B cell (primary cell): ENCODE results near the gene STAC. TPM values are rescaled to one million over a fixed set of nuclear protein-coding genes. Genes with fewer than 3 reads are reported as not detected.

Source experiments
- ATAC-seq: fragments of 200-7000 bp; cut with Tn5 transposase; one replicate; pipeline ENCODE4 v1.10.0; 2021; ENCODE audit warnings: low read depth, mild to moderate bottlenecking, moderate number of reproducible peaks, moderate library complexity
- CTCF ChIA-PET: fragments of 350-600 bp; sonication (Branson Sonifier 250); formaldehyde crosslinking; loops from one replicate; lab custom pipeline; 2021; ENCODE audit warnings: antibody characterized with exemption, inconsistent platforms; lab: Charles Lee
- POLR2A ChIA-PET: fragments of 350-600 bp; sonication (Branson Sonifier 250); formaldehyde crosslinking; loops from one replicate; lab custom pipeline; 2021; ENCODE audit warnings: antibody characterized with exemption; lab: Charles Lee
- DNase-seq: peaks from one replicate; pipeline ENCODE4 v3.0.0; 2013
- H2AFZ ChIP-seq: 2 replicates; pipeline ENCODE4 v1.6.1; 2012; ENCODE audit warnings: mild to moderate bottlenecking, low read depth, low read length; ENCODE audit not compliant: insufficient read depth, poor library complexity, severe bottlenecking
- H3K27ac ChIP-seq, 2 donors: 1 replicate in 1 of 2; 2 replicates in 1 of 2; pipeline ENCODE4 v1.5.1; 2012 to 2013; ENCODE audit warnings: low read length in 2 of 2, mild to moderate bottlenecking in 2 of 2, moderate library complexity in 1 of 2
- H3K27me3 ChIP-seq, 4 experiments: fragments of 200-600 bp in 1 of 4; sonication (generic) in 1 of 4; replicated peaks in 1 of 4; 1 replicate in 2 of 4; 2 replicates in 2 of 4; pipeline versions ENCODE4 v1.6.1 to v1.7.0; 2013 to 2016; ENCODE audit warnings: low read length in 3 of 4, mild to moderate bottlenecking in 2 of 4, mixed read lengths in 1 of 4, moderate library complexity in 1 of 4; ENCODE audit not compliant: insufficient read depth in 4 of 4, control insufficient read depth in 3 of 4; ENCODE audit errors: control extremely low read depth in 1 of 4
- H3K36me3 ChIP-seq, 2 experiments: replicated peaks in 1 of 2; 1 replicate in 1 of 2; 2 replicates in 1 of 2; pipeline versions ENCODE4 v1.6.1 to v1.7.1; 2013; ENCODE audit warnings: low read length in 1 of 2; ENCODE audit not compliant: insufficient read depth in 2 of 2, control insufficient read depth in 1 of 2; ENCODE audit errors: control extremely low read depth in 1 of 2, extremely low read depth in 1 of 2
- H3K4me1 ChIP-seq, 2 donors: fragments of 200-600 bp in 1 of 2; sonication (generic) in 1 of 2; 1 replicate in 1 of 2; 2 replicates in 1 of 2; pipeline versions ENCODE4 v1.5.1 to v1.6.1; 2013 to 2017; ENCODE audit warnings: low read length in 2 of 2; ENCODE audit not compliant: control insufficient read depth in 2 of 2, insufficient read depth in 2 of 2
- H3K4me2 ChIP-seq: replicated peaks from 2 replicates; pipeline ENCODE3; 2012; ENCODE audit warnings: mild to moderate bottlenecking, low read depth, low read length; ENCODE audit not compliant: poor library complexity, severe bottlenecking
- H3K4me3 ChIP-seq, 5 experiments: fragments of 200-600 bp in 1 of 5; sonication (generic) in 1 of 5; 1 replicate in 3 of 5; 2 replicates in 2 of 5; pipeline versions ENCODE4 v1.5.1 to v1.7.0; 2011 to 2016; ENCODE audit warnings: low read length in 4 of 5, mild to moderate bottlenecking in 4 of 5, low read depth in 2 of 5, control low read depth in 1 of 5, moderate library complexity in 1 of 5; ENCODE audit not compliant: insufficient read depth in 1 of 5; ENCODE audit errors: control extremely low read depth in 1 of 5, extremely low read depth in 1 of 5
- H3K79me2 ChIP-seq: fragments of 200-600 bp; sonication (generic); one replicate; pipeline ENCODE4 v1.6.0; 2016; ENCODE audit warnings: low read length; ENCODE audit not compliant: control insufficient read depth, insufficient read depth
- H3K9ac ChIP-seq: fragments of 200-600 bp; sonication (generic); 2 replicates; pipeline ENCODE4 v1.6.1; 2017; ENCODE audit warnings: mild to moderate bottlenecking, low read length, moderate library complexity
- H3K9me3 ChIP-seq, 3 donors: one replicate each; pipeline versions ENCODE4 v1.6.1 to v1.7.1; 2013; ENCODE audit warnings: low read length in 2 of 3; ENCODE audit not compliant: control insufficient read depth in 2 of 3, insufficient read depth in 1 of 3; ENCODE audit errors: control extremely low read depth in 1 of 3
- H4K20me1 ChIP-seq: 2 replicates; pipeline ENCODE4 v1.6.0; 2012; ENCODE audit warnings: mild to moderate bottlenecking, low read length; ENCODE audit not compliant: insufficient read depth, control insufficient read depth, poor library complexity, severe bottlenecking
- H3K27ac Mint-ChIP-seq: one replicate; pipeline ENCODE4 v1.8.0; 2021; ENCODE audit warnings: mixed read lengths
- H3K27me3 Mint-ChIP-seq: one replicate; pipeline ENCODE4 v1.8.0; 2021; ENCODE audit warnings: mixed read lengths
- H3K4me1 Mint-ChIP-seq: one replicate; pipeline ENCODE4 v1.8.0; 2021; ENCODE audit warnings: mixed read lengths
- H3K4me3 Mint-ChIP-seq: one replicate; pipeline ENCODE4 v1.8.0; 2021; ENCODE audit warnings: mixed read lengths
- H3K9me3 Mint-ChIP-seq: one replicate; pipeline ENCODE4 v1.8.0; 2022; ENCODE audit warnings: mixed read lengths; ENCODE audit not compliant: insufficient read depth
- EZH2 ChIP-seq: IDR thresholded peaks from 2 replicates; pipeline ENCODE4 v1.6.1; 2012; ENCODE audit warnings: borderline replicate concordance, low read depth, mild to moderate bottlenecking, moderate library complexity, low read length; ENCODE audit not compliant: insufficient read depth, poor library complexity, severe bottlenecking
- WGBS: methylation state at CpG from one replicate; pipeline ENCODE4 v1.1.5; 2013; ENCODE audit warnings: missing lambda C conversion rate; ENCODE audit not compliant: insufficient coverage; 5-methylcytosine and 5-hydroxymethylcytosine counted together
- intact Hi-C: fragments of 100-400 bp; cut with micrococcal nuclease; formaldehyde crosslinking; loops from one replicate; pipeline ENCODE4 v1.10.0; 2022
- polyA plus RNA-seq: library from polyadenylated mRNA; depleted of rRNA; stranded (reverse); fragments of >200 nt; gene quantifications from 2 replicates; pipeline ENCODE4 v1.2.3, GENCODE V29; 2012
- total RNA-seq, 2 donors: library from RNA; stranded (reverse); fragments of 120-200 nt in 1 of 2; gene quantifications; 1 replicate in 1 of 2; 2 replicates in 1 of 2; pipeline versions ENCODE4 v1.2.3 to v1.2.4, GENCODE V29; 2013 to 2022
- TF ChIP-seq, protein P1 (sequence below): fragments of 200-600 bp; IDR thresholded peaks from one replicate; pipeline ENCODE4 v1.8.0; 2022; ENCODE audit warnings: antibody characterized with exemption, mild to moderate bottlenecking

The STAC gene
- total and polyA plus RNA-seq, 2 donors (not counting 1 experiment from before 2014, with no cell fraction given) = not detected

GRCh38 chr3:36546226-36546625 is 165.9 kb downstream of the STAC start:
- H3K9me3 Mint-ChIP-seq = peaks cover 4% of the 10 kb centered on the region
- H3K36me3 ChIP-seq = no peaks in the 10 kb centered on the region
- no peaks in the 10 kb centered on the region for H3K9me3 ChIP-seq
- WGBS = 31% methylated on average over 5 of the region's 5 CpGs
- TF ChIP-seq EZH2 = no peak
- TF ChIP-seq, protein P1, sequence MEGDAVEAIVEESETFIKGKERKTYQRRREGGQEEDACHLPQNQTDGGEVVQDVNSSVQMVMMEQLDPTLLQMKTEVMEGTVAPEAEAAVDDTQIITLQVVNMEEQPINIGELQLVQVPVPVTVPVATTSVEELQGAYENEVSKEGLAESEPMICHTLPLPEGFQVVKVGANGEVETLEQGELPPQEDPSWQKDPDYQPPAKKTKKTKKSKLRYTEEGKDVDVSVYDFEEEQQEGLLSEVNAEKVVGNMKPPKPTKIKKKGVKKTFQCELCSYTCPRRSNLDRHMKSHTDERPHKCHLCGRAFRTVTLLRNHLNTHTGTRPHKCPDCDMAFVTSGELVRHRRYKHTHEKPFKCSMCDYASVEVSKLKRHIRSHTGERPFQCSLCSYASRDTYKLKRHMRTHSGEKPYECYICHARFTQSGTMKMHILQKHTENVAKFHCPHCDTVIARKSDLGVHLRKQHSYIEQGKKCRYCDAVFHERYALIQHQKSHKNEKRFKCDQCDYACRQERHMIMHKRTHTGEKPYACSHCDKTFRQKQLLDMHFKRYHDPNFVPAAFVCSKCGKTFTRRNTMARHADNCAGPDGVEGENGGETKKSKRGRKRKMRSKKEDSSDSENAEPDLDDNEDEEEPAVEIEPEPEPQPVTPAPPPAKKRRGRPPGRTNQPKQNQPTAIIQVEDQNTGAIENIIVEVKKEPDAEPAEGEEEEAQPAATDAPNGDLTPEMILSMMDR = no peak
- no peak overlapping the region for H2AFZ ChIP-seq
- H3K9ac ChIP-seq = no peak overlapping the region
- no peak overlapping the region for H3K4me3 ChIP-seq
- DNase-seq (no peak), ATAC-seq (no peak)
- H3K27ac Mint-ChIP-seq = no peak overlapping the region
- ChIA-PET CTCF (no interaction called here), POLR2A (no interaction called here)
- no peaks in the 10 kb centered on the region for H3K4me1 Mint-ChIP-seq
- H3K27ac ChIP-seq = no peak overlapping the region
- peaks cover 10% of the 10 kb centered on the region for H3K27me3 Mint-ChIP-seq
- intact Hi-C loops = no loop called here
- H3K4me3 Mint-ChIP-seq = no peak overlapping the region
- H3K79me2 ChIP-seq = no peaks in the 10 kb centered on the region
- H4K20me1 ChIP-seq = no peaks in the 10 kb centered on the region
- no peak overlapping the region for H3K4me2 ChIP-seq
- H3K27me3 ChIP-seq = no peaks in the 10 kb centered on the region
- no peaks in the 10 kb centered on the region for H3K4me1 ChIP-seq

GRCh38 chr3:36548712-36549111 is 168.4 kb downstream of the STAC start:
- H3K9ac ChIP-seq = no peak overlapping the region
- no peaks in the 10 kb centered on the region for H3K36me3 ChIP-seq
- POLR2A ChIA-PET = no interaction called here
- CTCF ChIA-PET = no interaction called here
- intact Hi-C loops = no loop called here
- H2AFZ ChIP-seq = no peak overlapping the region
- no peaks in the 10 kb centered on the region for H3K79me2 ChIP-seq
- H3K27me3 ChIP-seq = no peaks in the 10 kb centered on the region
- no peak overlapping the region for H3K4me2 ChIP-seq
- no peak for DNase-seq
- TF ChIP-seq, protein P1 = no peak
- TF ChIP-seq EZH2 = no peak
- peaks cover 10% of the 10 kb centered on the region for H3K27me3 Mint-ChIP-seq
- H4K20me1 ChIP-seq = no peaks in the 10 kb centered on the region
- H3K9me3 ChIP-seq = no peaks in the 10 kb centered on the region
- WGBS = no CpG with 5 or more reads among the region's 2 CpGs
- H3K27ac ChIP-seq = no peak overlapping the region
- H3K4me1 ChIP-seq = no peaks in the 10 kb centered on the region
- no peak overlapping the region for H3K4me3 Mint-ChIP-seq
- peaks cover 4% of the 10 kb centered on the region for H3K9me3 Mint-ChIP-seq
- no peak overlapping the region for H3K27ac Mint-ChIP-seq
- ATAC-seq = no peak
- no peaks in the 10 kb centered on the region for H3K4me1 Mint-ChIP-seq
- H3K4me3 ChIP-seq = no peak overlapping the region
